ENCODE measurements around the gene GRID1.

GRCh38 chr10:86113983-86114382 lies 252.6 kb downstream of the GRID1 start:
- TF ChIP-seq GATA2 (IDR thresholded peaks at IDR 0.05; ENCODE audit: low read depth, low read length) (no peak), GATA3 (IDR thresholded peaks at IDR 0.05; ENCODE audit: low read depth, low read length) (no peak)

All from SH-SY5Y (cell line).